ENCODE measurements around the gene FOXA3. TPM values are rescaled to one million over a fixed set of nuclear protein-coding genes. Genes with fewer than 3 reads are reported as not detected.
A peak's percentile ranks its signal among the peaks of the same experiment; 100 is the strongest.

The FOXA3 gene
- total and polyA plus RNA-seq, 2 of the 4 experiments (the other 2 are of a cell fraction): not detected

DNA sequence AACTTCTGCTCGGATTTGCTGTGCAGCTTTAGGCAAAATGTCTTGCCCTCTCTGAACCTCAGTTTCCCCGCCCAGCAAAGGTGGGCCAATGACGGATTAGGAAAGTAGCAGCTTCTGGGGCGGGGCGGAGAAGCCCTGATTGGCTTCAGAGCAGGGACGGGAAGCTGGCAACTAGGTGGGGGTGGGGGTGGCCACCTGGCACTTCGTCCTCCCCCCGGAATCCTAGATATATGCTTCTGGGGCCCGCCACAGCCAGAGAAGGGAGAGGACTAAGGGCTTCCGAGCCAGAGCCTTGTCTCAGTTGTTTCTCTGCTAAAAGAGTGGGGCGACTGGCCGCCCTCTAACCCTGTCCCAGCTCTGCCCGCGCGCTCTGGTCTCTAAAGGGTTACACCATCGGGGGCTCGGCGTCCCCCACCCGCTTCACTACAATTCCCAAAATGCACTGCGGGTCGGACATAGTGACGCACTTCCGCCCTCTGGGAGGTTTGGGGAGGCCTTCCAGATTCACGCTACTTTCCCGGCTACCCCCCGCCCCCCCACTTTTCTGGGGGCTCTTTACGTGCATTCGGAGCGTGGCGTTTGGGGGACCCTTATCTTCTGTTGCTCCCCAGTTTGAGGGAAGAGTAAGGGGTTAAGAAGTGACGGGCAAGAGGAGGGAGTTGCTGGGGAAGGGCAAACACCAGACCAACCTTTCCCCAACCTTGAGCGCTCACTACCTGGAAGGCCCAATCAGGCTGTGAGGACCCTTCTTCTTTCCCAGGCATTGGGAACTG, 22.5 kb downstream of the FOXA3 start:
- intact Hi-C loops (cut with micrococcal nuclease): loop anchor here (2.0 to 5.0 kb wide), 2 partner anchors 24 to 111 kb away; partner anchors contain the start of genes CCDC61 and SYMPK
- Histone ChIP-seq H3K56ac (ENCODE audit: extremely low read depth, insufficient read depth, low read length) (peak overlapping the region; percentile 75), H3K4me3 (ENCODE audit: insufficient read depth, low read depth, low read length) (peak overlapping the region; percentile 74), H3K27ac (ENCODE audit: insufficient read depth, low read length) (peak overlapping the region; percentile 92), H4K20me1 (ENCODE audit: insufficient read depth, low read length) (peaks cover 15% of the 10 kb centered on the region), H4K91ac (ENCODE audit: insufficient read depth, low read depth, low read length) (peak overlapping the region; percentile 97), H2BK5ac (ENCODE audit: low read depth, low read length, poor library complexity, severe bottlenecking) (peak overlapping the region; percentile 86), H4K5ac (ENCODE audit: low read depth, low read length) (peak overlapping the region; percentile 86), H2AFZ (replicated peaks; ENCODE audit: low read length, poor library complexity) (peak overlapping the region; percentile 95), H3K4me1 (ENCODE audit: control insufficient read depth, insufficient read depth, low read length) (peaks cover 10% of the 10 kb centered on the region), H2AK5ac (ENCODE audit: low read depth, low read length) (peak overlapping the region; percentile 85), H4K8ac (ENCODE audit: low read depth in 2 of 2, low read length in 2 of 2) (peak overlapping the region; percentile 99 to 100), H2BK15ac (ENCODE audit: low read depth, low read length) (peak overlapping the region; percentile 55; the same call in 1 of the 3 replicates), H3K18ac (ENCODE audit: low read depth, low read length) (peak overlapping the region; percentile 68), H3K9me3 (ENCODE audit: control insufficient read depth, insufficient read depth, low read length) (no peaks in the 10 kb centered on the region), H2AK9ac (replicated peaks; ENCODE audit: low read depth, low read length, poor library complexity) (peak overlapping the region; percentile 93), H3K23ac (ENCODE audit: low read depth, low read length) (peak overlapping the region; percentile 65), H3K4ac (ENCODE audit: low read depth, low read length) (peak overlapping the region; percentile 97), H3K14ac (replicated peaks; ENCODE audit: low read depth, low read length) (peak overlapping the region; percentile 98), H3K9ac (ENCODE audit: low read depth, low read length) (peak overlapping the region; percentile 89), H2BK120ac (ENCODE audit: low read depth, low read length) (peak overlapping the region; percentile 75), H2BK20ac (ENCODE audit: low read depth, low read length) (no peak overlapping the region; the same call in 1 of the 2 replicates), H3K36me3 (ENCODE audit: control insufficient read depth, insufficient read depth, low read length) (peaks cover 8% of the 10 kb centered on the region; the same call in 1 of the 2 replicates), H3K9me1 (ENCODE audit: insufficient read depth, low read length) (peaks cover 6% of the 10 kb centered on the region; the same call in 1 of the 2 replicates), H3K27me3 (ENCODE audit: control insufficient read depth, insufficient read depth, low read length) (no peaks in the 10 kb centered on the region), H3K79me1 (ENCODE audit: low read depth in 1 of 2, low read length in 2 of 2) (peaks cover 8 to 30% of the 10 kb centered on the region in 2 experiments), H3K4me2 (ENCODE audit: low read depth, low read length) (peak overlapping the region; percentile 86)
- no TSS peak for BruUV-seq (replicated peaks)
- peak; percentile 79 for ATAC-seq (ENCODE audit: low read depth)
- peak; percentile 92 for DNase-seq
- ChIA-PET CTCF (no interaction called here), POLR2A (ENCODE audit: unreplicated experiment) (no interaction called here)
- dilution Hi-C loops (cut with HindIII; ENCODE audit: low sequenced_read_pairs, unreplicated experiment): no loop called here
- TF ChIP-seq RFX5 (IDR thresholded peaks at IDR 0.05; ENCODE audit: low read depth, low read length): no peak
- no peak for TF ChIP-seq CTCF (conservative IDR thresholded peaks at IDR 0.05; ENCODE audit: low read depth, low read length)
- no peak for TF ChIP-seq MAFK (IDR thresholded peaks at IDR 0.05; ENCODE audit: low read depth, low read length)
- TF ChIP-seq CHD1 (IDR thresholded peaks at IDR 0.05; ENCODE audit: low read depth, low read length): peak; percentile 76
- TF ChIP-seq MAZ (IDR thresholded peaks at IDR 0.05; ENCODE audit: borderline replicate concordance, low read depth, low read length): peak; percentile 97; the same call in 1 of the 2 replicates
- 0 out of 2 replicates have a peak, but pooled peaks have one; percentile 17 for TF ChIP-seq MXI1 (IDR thresholded peaks at IDR 0.05; ENCODE audit: borderline replicate concordance, low read depth, low read length)
- peak; percentile 30; the same call in 1 of the 2 replicates for TF ChIP-seq POLR2A (IDR thresholded peaks at IDR 0.05; ENCODE audit: low read depth, low read length)
- TF ChIP-seq SMC3 (IDR thresholded peaks at IDR 0.05; ENCODE audit: low read depth, low read length): 0 out of 2 replicates have a peak, but pooled peaks have one; percentile 3
- TF ChIP-seq ELK1 (IDR thresholded peaks at IDR 0.05; ENCODE audit: borderline replicate concordance, low read depth, low read length): no peak
- TF ChIP-seq NFE2L2 (IDR thresholded peaks at IDR 0.05; ENCODE audit: low read depth, low read length): no peak
- 0 out of 2 replicates have a peak, but pooled peaks have one; percentile 19 for TF ChIP-seq CEBPB (IDR thresholded peaks at IDR 0.05; ENCODE audit: low read depth, low read length)
- in situ Hi-C loops (cut with MboI; ENCODE audit: low sequenced_read_pairs): no loop called here
- WGBS, 2 experiments (ENCODE audit: extremely low coverage in 2 of 2, insufficient read length in 1 of 2): 0% methylated on average over 7 of the region's 32 CpGs; no CpG with 5 or more reads in 1 of the 2 experiments

All from IMR-90 (cell line).